Natural killer cell (primary cell): Measurements from ENCODE around the gene NAA40. TPM values are rescaled to one million over a fixed set of nuclear protein-coding genes. Genes with fewer than 3 reads are reported as not detected.

ENCODE experiments used
- ATAC-seq, 3 donors: fragments of 150-1000 bp in 2 of 3; fragments of 200-7000 bp in 1 of 3; cut with Tn5 transposase; 1 replicate in 1 of 3; 2 replicates in 2 of 3; pipeline ENCODE4 v1.10.0; 2021; ENCODE audit warnings: mild to moderate bottlenecking in 2 of 3, moderate library complexity in 2 of 3
- DNase-seq, 2 donors: peaks; one replicate each; pipeline versions ENCODE4 v3.0.0 to v3.0.0-alpha.2; 2013 to 2021; ENCODE audit warnings: mixed read lengths in 1 of 2
- H3K27ac ChIP-seq: one replicate; pipeline ENCODE4 v1.5.1; 2013; ENCODE audit warnings: mild to moderate bottlenecking, low read length
- H3K27me3 ChIP-seq: one replicate; pipeline ENCODE4 v1.6.1; 2013; ENCODE audit warnings: low read length; ENCODE audit not compliant: control insufficient read depth, insufficient read depth
- H3K36me3 ChIP-seq: one replicate; pipeline ENCODE4 v1.6.1; 2013; ENCODE audit warnings: low read length; ENCODE audit not compliant: control insufficient read depth, insufficient read depth
- H3K4me1 ChIP-seq: one replicate; pipeline ENCODE4 v1.6.1; 2013; ENCODE audit warnings: low read length; ENCODE audit not compliant: control insufficient read depth, insufficient read depth
- H3K4me3 ChIP-seq: one replicate; pipeline ENCODE4 v1.5.1; 2013; ENCODE audit warnings: low read length
- H3K9me3 ChIP-seq: one replicate; pipeline ENCODE4 v1.6.1; 2013; ENCODE audit warnings: low read length; ENCODE audit not compliant: control insufficient read depth, insufficient read depth
- H3K27ac Mint-ChIP-seq, 2 donors: one replicate each; pipeline ENCODE4 v1.8.0; 2022; ENCODE audit warnings: mild to moderate bottlenecking in 2 of 2, mixed read lengths in 2 of 2, moderate library complexity in 1 of 2
- H3K27me3 Mint-ChIP-seq, 2 donors: one replicate each; pipeline ENCODE4 v1.8.0; 2022; ENCODE audit warnings: low read depth in 2 of 2, mixed read lengths in 2 of 2
- H3K36me3 Mint-ChIP-seq: one replicate; pipeline ENCODE4 v1.8.0; 2022; ENCODE audit warnings: mixed read lengths
- H3K4me1 Mint-ChIP-seq, 2 donors: one replicate each; pipeline ENCODE4 v1.8.0; 2022; ENCODE audit warnings: mixed read lengths in 2 of 2
- H3K4me3 Mint-ChIP-seq: one replicate; pipeline ENCODE4 v1.8.0; 2022; ENCODE audit warnings: mild to moderate bottlenecking, moderate library complexity, mixed read lengths
- H3K9me3 Mint-ChIP-seq, 2 donors: one replicate each; pipeline ENCODE4 v1.8.0; 2022; ENCODE audit warnings: mixed read lengths in 2 of 2
- WGBS: methylation state at CpG from one replicate; pipeline ENCODE4 v1.1.7; 2013; ENCODE audit warnings: missing lambda C conversion rate; ENCODE audit not compliant: insufficient coverage; 5-methylcytosine and 5-hydroxymethylcytosine counted together
- intact Hi-C: fragments of 100-400 bp; cut with micrococcal nuclease; formaldehyde crosslinking; loops from one replicate; pipeline ENCODE4 v1.14.2; 2022
- total RNA-seq, 4 donors: library from RNA; stranded (reverse); fragments of 120-200 nt in 1 of 4; gene quantifications; one replicate each; pipeline versions ENCODE4 v1.2.3 to v1.2.4, GENCODE V29; 2013 to 2022
- TF ChIP-seq, protein P1 (sequence below): fragments of 200-600 bp; IDR thresholded peaks from one replicate; pipeline ENCODE4 v1.8.0; 2022; ENCODE audit warnings: antibody characterized with exemption

NAA40 gene
- total RNA-seq, 3 donors from 2014 or later (not counting 1 experiment from before 2014, with no cell fraction given) = 44.8 to 72.1 (median 57.4) TPM

DNA sequence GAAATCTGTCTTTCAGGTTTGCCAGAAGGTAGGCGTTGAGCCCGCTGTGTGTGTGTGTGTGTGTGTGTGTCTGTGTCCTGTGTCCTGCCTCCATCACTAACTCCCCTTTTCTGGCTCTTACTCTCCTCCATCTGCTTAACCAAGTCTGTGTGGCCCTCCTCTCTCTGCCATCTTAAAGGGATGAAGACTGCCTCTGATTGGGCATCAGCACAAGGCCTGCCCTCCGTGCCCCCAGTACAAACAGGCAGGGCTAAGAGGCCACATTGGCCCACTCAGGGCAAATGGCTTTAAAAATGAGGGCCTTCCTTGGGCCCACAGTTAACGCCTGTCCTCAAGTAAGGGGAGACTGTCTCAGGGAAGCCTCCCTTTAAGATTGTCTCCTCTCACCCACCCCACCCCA is 32.7 kb upstream of the NAA40 start:
- TF ChIP-seq, protein P1, sequence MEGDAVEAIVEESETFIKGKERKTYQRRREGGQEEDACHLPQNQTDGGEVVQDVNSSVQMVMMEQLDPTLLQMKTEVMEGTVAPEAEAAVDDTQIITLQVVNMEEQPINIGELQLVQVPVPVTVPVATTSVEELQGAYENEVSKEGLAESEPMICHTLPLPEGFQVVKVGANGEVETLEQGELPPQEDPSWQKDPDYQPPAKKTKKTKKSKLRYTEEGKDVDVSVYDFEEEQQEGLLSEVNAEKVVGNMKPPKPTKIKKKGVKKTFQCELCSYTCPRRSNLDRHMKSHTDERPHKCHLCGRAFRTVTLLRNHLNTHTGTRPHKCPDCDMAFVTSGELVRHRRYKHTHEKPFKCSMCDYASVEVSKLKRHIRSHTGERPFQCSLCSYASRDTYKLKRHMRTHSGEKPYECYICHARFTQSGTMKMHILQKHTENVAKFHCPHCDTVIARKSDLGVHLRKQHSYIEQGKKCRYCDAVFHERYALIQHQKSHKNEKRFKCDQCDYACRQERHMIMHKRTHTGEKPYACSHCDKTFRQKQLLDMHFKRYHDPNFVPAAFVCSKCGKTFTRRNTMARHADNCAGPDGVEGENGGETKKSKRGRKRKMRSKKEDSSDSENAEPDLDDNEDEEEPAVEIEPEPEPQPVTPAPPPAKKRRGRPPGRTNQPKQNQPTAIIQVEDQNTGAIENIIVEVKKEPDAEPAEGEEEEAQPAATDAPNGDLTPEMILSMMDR = no peak
- Histone ChIP-seq H3K36me3 (peaks cover 79% of the 10 kb centered on the region), H3K4me3 (no peak overlapping the region), H3K27ac (no peak overlapping the region), H3K9me3 (no peaks in the 10 kb centered on the region), H3K4me1 (no peaks in the 10 kb centered on the region), H3K27me3 (no peaks in the 10 kb centered on the region)
- ATAC-seq (no peak), DNase-seq (no peak)
- H3K4me3 Mint-ChIP-seq = no peak overlapping the region
- H3K9me3 Mint-ChIP-seq = no peaks in the 10 kb centered on the region
- peaks cover 6 to 14% of the 10 kb centered on the region in 2 donors for H3K4me1 Mint-ChIP-seq
- H3K27me3 Mint-ChIP-seq = no peaks in the 10 kb centered on the region
- H3K36me3 Mint-ChIP-seq = no peaks in the 10 kb centered on the region
- H3K27ac Mint-ChIP-seq = no peak overlapping the region
- intact Hi-C loops = loop anchor here (1.0 kb wide), 1 partner anchor 69 kb away; no protein-coding TSS in a partner anchor
- 97% methylated on average over 2 of the region's 4 CpGs for WGBS

DNA sequence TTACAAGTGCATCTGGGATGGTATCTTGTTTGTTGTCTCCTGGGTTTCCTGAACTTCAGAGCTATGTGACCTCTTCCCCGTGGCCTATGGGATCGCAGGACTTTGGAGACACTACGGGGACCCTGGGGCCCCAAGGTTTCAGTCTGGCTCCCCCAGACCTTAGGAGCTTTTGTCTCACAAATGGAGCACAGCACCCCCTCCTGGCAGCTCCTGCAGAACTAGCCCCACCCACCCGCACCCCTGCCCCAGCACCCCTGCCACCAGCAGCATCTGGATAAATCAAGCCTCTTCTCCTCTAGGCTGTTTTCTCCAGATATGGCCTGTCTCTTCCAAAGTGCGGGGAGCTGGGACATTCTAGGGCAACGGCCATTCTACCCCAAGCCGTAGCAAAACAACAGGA is 32.2 kb upstream of the NAA40 start:
- H3K27ac Mint-ChIP-seq = peak overlapping the region in 1 of 2 donors; percentile 20
- peak; percentile 34 to 78 for DNase-seq

DNA sequence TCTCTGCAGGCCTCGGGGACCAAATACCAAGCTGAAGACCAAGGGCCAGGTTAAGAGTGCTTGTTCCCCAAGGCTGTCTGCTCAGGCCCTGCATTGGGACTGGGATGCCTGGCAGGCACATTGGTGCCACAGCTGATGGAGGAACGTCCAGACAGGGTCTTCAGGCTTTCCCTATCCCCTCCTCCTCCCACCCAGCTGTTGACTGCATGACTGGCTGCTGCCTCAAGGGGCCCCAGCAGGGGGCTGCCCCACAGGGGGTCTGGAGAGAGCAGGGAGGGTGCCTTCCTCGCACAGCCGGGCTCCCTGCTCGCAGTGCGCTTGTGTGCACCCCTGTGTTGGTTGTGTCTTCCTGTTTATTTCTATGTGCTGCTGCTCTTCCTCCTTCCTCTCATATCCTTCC is 31.7 kb upstream of the NAA40 start:
- H3K9me3 ChIP-seq = no peaks in the 10 kb centered on the region
- ATAC-seq (no peak), DNase-seq (no peak)
- WGBS = 88% methylated on average over 6 of the region's 6 CpGs
- intact Hi-C loops = no loop called here
- no peaks in the 10 kb centered on the region for H3K36me3 Mint-ChIP-seq
- peak overlapping the region in 1 of 2 donors; percentile 20 for H3K27ac Mint-ChIP-seq
- TF ChIP-seq, protein P1 = no peak
- H3K4me3 Mint-ChIP-seq = no peak overlapping the region
- peaks cover 0 to 14% of the 10 kb centered on the region in 2 donors for H3K4me1 Mint-ChIP-seq
- no peaks in the 10 kb centered on the region for H3K4me1 ChIP-seq
- no peak overlapping the region for H3K27ac ChIP-seq
- no peaks in the 10 kb centered on the region for H3K27me3 Mint-ChIP-seq
- no peaks in the 10 kb centered on the region for H3K27me3 ChIP-seq
- H3K9me3 Mint-ChIP-seq = no peaks in the 10 kb centered on the region
- peaks cover 71% of the 10 kb centered on the region for H3K36me3 ChIP-seq
- H3K4me3 ChIP-seq = no peak overlapping the region

More for the DNA sequence above, 32.2 kb upstream of the NAA40 start:
- no peaks in the 10 kb centered on the region for H3K27me3 ChIP-seq
- Mint-ChIP-seq H3K27me3 (no peaks in the 10 kb centered on the region), H3K4me3 (no peak overlapping the region), H3K9me3 (no peaks in the 10 kb centered on the region), H3K4me1 (peaks cover 4 to 14% of the 10 kb centered on the region in 2 donors), H3K36me3 (no peaks in the 10 kb centered on the region)
- no peaks in the 10 kb centered on the region for H3K9me3 ChIP-seq
- intact Hi-C loops = loop anchor here (1.0 kb wide), 1 partner anchor 69 kb away; no protein-coding TSS in a partner anchor
- TF ChIP-seq, protein P1 = peak; percentile 28
- H3K36me3 ChIP-seq = peaks cover 76% of the 10 kb centered on the region
- WGBS = 88% methylated on average over 7 of the region's 7 CpGs
- H3K4me3 ChIP-seq = no peak overlapping the region
- peak in 2 of 3 donors; percentile 49 to 56 for ATAC-seq
- no peak overlapping the region for H3K27ac ChIP-seq
- H3K4me1 ChIP-seq = no peaks in the 10 kb centered on the region
